ENCODE data around the gene YIF1B.

The YIF1B gene

DNA sequence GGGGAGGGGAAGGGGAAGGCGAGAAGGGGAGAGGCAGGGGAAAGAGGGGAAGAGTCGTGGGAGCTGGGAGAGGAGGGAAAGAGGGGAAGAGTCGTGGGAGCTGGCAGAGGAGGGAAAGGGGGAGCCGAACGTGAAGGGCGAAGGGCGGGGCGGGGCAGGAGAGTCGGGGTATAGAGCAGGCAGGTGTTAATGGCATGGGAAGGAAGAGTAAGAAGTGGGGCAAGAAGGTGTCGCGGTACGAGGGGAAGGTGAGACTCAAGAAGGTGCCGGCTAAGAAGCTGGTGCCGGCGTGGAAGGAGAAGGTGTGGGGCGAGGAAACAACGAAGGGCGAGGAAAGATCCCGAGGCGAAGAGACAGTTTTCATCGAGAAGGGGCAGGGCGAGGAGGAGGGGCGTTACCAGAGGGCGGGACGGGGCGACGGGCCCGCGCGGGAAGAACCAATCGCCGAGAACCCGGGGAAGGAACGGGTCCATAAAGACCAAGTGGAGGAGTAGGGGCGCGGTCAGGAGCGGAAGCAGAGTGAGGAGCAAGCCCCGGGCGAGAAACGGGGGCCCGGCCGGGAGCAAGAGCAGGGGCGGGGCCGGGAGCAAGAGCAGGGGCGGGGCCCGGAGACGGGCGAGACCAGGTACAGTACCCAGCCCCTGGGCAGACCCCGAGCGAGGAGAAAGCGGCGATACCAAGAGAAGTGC is 20.3 kb upstream of the YIF1B start:
- peak; percentile 94 for DNase-seq (ENCODE audit: low read depth)

DNA sequence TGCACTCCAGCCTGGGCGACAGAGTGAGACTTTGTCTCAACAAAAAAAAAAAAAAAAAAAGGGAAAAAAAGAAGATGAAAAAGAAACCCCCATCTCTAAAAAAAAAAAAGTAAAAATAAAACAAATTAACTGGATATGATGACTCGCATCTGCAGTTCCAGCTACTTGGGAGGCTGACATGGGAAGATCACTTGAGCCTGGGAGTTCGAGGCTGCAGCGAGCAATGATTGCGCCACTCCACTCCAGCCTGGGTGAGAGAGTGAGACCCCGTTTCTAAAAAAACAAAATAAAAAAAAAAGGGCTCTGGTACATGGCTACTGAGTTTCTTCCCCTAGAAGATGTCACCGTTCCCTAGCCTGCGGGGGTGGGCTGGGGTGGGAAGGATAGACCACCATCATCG is 17.5 kb upstream of the YIF1B start:
- no peak for DNase-seq (ENCODE audit: low read depth)

- no peak for DNase-seq (ENCODE audit: low read depth)
Observed at GRCh38 chr19:38331728-38332127, 16.0 kb upstream of the YIF1B start.

GRCh38 chr19:38329651-38330050 is 13.9 kb upstream of the YIF1B start:
- DNase-seq (ENCODE audit: low read depth), result no peak

- no peak for DNase-seq (ENCODE audit: low read depth)
Observed at GRCh38 chr19:38326591-38326990, 10.8 kb upstream of the YIF1B start.

GRCh38 chr19:38324431-38324830 is 8.7 kb upstream of the YIF1B start:
- DNase-seq (ENCODE audit: low read depth), result no peak

DNA sequence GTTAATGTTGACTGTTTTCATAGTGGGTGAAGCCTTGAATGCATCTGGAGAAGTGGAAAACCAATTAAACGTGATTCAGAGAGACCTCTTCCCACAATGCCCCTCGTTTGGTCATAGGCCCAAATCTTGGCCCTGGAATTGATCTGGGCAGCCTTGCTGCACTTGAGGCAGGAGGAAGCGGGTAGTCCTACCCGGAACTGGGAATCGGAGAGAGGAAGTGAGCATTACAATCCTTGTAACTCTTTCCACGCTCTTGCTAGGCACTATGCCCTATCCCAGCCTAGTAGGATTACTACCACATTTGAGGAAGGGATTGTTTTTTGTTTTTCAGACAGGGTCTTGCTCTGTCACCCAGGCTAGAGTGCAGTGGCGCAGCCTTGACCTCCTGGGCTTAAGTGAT is 7.5 kb upstream of the YIF1B start:
- no peak for DNase-seq (ENCODE audit: low read depth)

- DNase-seq (ENCODE audit: low read depth), result no peak
Observed at GRCh38 chr19:38321646-38322196, 6.0 kb upstream of the YIF1B start.

DNA sequence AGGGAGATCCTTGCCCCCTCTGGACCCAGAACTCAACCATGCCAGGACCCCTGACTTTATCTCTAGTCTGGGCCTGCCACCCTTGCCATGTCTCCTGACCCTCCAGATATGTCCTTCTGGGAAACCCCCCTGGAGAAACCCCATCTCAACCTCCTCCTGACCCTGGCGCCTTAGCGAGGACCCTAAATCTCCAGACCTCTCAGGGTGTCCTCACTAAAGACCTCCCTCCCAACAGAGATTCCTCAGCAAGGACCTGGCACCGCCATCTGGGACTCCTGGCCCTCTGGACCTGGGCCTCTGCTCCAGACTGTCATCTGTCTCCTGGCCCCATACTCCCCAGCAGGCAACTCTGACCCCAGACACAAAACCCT is 5.2 kb upstream of the YIF1B start:
- DNase-seq (ENCODE audit: low read depth), result no peak

GRCh38 chr19:38319421-38320258 is 3.9 kb upstream of the YIF1B start, which contains the start of gene KCNK6:
Gene KCNK6, plus strand, starts transcription at chr19:38319845. Its CDS starts 106 bp downstream, at chr19:38319951.
- no peak for DNase-seq (ENCODE audit: low read depth)

DNA sequence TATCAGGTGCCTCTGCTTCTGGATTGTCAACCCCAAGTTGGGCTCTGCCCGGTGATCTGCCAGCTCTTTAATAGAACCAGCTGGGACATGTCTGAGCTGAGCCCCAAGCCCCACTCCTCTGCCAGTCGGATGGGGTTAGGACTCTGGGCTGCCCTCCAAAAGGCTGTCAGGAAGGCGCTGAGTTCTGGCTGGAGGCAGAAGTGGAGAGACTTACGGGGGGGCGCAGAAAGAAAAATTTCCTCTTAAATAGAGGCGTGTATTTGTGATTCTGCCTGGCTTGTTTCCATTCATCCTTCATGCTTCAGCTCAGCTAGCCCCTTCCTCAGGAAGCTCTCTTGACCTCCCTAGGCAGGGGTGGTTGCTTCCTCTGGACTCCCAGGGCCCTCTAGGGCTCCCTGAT is 2.9 kb upstream of the YIF1B start:
- no peak for DNase-seq (ENCODE audit: low read depth)

DNA sequence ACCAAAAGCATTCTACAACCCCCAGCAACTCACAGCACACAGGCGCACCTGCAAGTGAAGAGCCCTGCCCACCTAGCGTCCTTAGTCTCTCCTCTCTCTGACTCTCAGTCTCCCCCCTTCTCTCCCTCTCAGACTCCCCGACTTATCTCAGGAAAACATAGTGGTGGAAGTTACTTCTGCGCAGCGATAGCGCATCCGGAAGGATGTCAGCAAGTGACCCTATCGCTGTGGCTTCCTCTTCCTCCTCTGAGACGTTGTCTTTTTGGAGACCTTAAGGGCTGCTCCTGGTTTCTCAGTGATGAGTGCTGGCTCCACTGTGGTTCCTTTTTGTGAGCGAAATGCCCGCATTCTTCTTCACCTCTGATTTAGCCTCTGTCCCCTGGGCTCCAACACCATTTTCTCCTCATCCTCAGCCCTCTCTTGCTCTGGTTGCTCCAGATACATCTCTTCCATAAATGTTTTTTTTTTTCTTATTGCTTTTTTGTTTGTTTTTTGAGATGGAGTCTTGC is 1.4 kb upstream of the YIF1B start:
- DNase-seq (ENCODE audit: low read depth), result no peak

DNA sequence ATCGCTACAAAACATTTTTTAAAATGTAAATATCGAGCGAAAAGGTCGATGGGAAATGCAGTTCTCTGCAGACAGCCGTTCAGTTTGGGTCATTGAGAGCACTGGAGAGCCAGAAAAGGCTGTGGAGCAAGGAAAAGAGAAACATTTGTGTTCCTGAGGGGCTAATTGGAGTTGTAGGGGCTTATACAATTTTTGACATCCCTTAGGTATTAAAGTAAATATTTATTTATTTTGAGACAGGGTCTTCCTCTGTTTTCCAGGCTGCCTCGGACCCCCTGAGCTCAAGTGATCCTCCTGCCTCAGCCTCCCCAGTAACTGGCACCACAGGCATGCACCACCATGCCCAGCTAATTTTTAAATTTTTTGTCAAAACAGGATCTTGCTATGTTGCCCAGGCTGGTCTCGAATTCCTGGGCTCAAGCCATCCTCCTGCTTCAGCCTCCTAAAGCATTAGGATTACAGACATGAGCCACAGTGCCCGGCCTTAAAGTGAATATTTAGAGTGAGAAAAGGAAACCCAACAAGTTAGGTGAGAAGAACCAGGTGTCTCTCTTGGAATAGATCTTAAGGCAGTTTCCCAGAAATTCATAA is 825 bp upstream of the YIF1B start:
- DNase-seq (ENCODE audit: low read depth), result no peak

GRCh38 chr19:38310986-38311385 is 4.8 kb downstream of the YIF1B start:
- no peak for DNase-seq (ENCODE audit: low read depth)

- no peak for DNase-seq (ENCODE audit: low read depth)
Observed at GRCh38 chr19:38310279-38310670, 5.5 kb downstream of the YIF1B start.

DNA sequence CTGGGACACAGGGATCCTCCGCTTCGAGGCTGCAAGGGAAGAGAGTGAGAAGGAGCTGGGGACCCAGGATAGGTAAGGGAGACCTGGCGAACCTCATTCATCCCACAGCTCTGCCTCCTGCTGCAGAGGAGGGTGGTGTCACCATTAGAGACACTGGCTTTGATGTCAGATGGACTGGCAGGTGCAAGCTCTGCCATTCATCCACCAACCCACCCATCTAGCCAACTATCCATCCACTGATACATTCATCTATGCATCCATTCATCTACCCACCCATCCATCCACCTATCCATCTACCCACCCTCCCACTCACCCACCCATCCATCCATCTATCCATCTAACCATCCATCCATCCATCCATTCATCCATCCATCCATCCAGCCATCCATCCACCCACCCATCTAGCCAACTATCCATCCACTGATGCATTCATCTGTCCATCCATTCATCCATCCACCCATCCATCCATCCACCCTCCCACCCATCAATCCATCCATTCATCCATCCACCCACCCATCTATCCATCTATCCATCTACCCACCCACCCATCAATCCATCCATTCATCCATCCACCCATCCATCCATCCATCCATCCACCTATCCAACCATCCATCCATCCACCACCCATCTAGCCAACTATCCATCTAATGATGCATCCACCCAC is 6.0 kb downstream of the YIF1B start:
- DNase-seq (ENCODE audit: low read depth), result no peak

GRCh38 chr19:38308926-38309614 is 6.7 kb downstream of the YIF1B start:
- no peak for DNase-seq (ENCODE audit: low read depth)

DNA sequence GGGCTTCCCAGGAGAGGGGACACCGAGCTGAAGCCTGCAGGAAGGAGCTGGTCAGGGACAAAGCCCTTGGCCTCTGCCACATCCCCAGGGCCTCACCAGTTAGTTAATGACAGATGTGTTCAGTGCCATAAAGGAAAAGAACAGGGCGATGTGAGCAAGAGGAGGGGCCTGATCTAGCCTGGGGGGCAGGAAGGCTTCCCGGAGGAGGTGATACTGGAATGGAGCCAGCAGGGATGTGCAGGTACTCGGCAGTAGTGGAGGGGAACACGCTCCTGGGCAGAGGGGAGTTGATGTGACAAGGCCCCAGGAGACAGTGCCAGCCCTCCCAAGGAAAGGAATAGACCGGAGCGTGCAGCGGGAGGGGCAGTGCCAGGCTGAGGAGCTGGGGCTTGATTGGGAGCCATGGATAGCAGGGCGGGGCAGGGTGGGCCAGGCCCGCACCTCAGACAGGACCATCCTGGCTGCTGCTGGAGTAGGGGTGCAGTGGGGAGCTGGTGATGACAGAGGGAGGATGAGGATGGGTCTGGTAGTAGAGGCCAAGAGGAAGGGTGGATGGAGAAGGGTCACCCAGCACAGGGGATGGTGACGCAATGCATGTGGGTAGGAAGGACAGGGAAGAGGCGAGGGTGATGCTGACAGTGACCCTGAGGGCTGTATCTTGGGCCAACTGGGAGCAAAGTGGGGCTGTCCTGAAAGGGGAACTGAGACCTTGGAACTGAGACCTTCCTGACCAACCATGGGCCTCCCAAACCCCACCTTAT is 7.6 kb downstream of the YIF1B start:
- no peak for DNase-seq (ENCODE audit: low read depth)

- no peak for DNase-seq (ENCODE audit: low read depth)
Observed at GRCh38 chr19:38307597-38307996, 8.2 kb downstream of the YIF1B start.

- no peak for DNase-seq (ENCODE audit: low read depth)
Observed at GRCh38 chr19:38307076-38307475, 8.7 kb downstream of the YIF1B start.

- no peak for DNase-seq (ENCODE audit: low read depth)
Observed at GRCh38 chr19:38306236-38306635, 9.5 kb downstream of the YIF1B start.

Data from activated T-cell treated with anti-CD3 and anti-CD28 coated beads for 1 hour (primary cell).